Activated T-cell treated with anti-CD3 and anti-CD28 coated beads, Interleukin-2, amount 50 U/mL, for 72 hours (primary cell): ENCODE measurements around the gene SLC39A1. TPM values are rescaled to one million over a fixed set of nuclear protein-coding genes. Genes with fewer than 3 reads are reported as not detected.

Source experiments
- ATAC-seq, 2 donors: fragments of 150-1000 bp; cut with Tn5 transposase; replicated peaks in 1 of 2; 2 replicates each; pipeline ENCODE4 v1.10.0; 2021; ENCODE audit warnings: moderate library complexity in 2 of 2, mild to moderate bottlenecking in 1 of 2
- DNase-seq, 2 donors: peaks; one replicate each; pipeline ENCODE4 v3.0.0; 2021 to 2022; ENCODE audit warnings: mixed read lengths in 1 of 2
- H3K27ac Mint-ChIP-seq: one replicate; pipeline ENCODE4 v1.8.0; 2022; ENCODE audit warnings: mild to moderate bottlenecking, moderate library complexity, mixed read lengths
- H3K27me3 Mint-ChIP-seq: one replicate; pipeline ENCODE4 v1.8.0; 2022; ENCODE audit warnings: low read depth, mixed read lengths
- H3K36me3 Mint-ChIP-seq, 2 donors: one replicate each; pipeline ENCODE4 v1.8.0; 2022; ENCODE audit warnings: mixed read lengths in 2 of 2, mild to moderate bottlenecking in 1 of 2; ENCODE audit not compliant: insufficient read depth in 2 of 2
- H3K4me1 Mint-ChIP-seq: one replicate; pipeline ENCODE4 v1.8.0; 2022; ENCODE audit warnings: low read depth, mixed read lengths
- H3K4me3 Mint-ChIP-seq, 2 donors: one replicate each; pipeline ENCODE4 v1.8.0; 2022; ENCODE audit warnings: mild to moderate bottlenecking in 2 of 2, mixed read lengths in 2 of 2, moderate library complexity in 2 of 2
- H3K9me3 Mint-ChIP-seq, 2 donors: one replicate each; pipeline ENCODE4 v1.8.0; 2022; ENCODE audit warnings: mixed read lengths in 2 of 2
- total RNA-seq, 2 donors: library from RNA; stranded (reverse); gene quantifications; one replicate each; pipeline ENCODE4 v1.2.3, GENCODE V29; 2022

SLC39A1 gene
- total RNA-seq, 2 donors from 2014 or later = 86.5 to 90.7 TPM

DNA sequence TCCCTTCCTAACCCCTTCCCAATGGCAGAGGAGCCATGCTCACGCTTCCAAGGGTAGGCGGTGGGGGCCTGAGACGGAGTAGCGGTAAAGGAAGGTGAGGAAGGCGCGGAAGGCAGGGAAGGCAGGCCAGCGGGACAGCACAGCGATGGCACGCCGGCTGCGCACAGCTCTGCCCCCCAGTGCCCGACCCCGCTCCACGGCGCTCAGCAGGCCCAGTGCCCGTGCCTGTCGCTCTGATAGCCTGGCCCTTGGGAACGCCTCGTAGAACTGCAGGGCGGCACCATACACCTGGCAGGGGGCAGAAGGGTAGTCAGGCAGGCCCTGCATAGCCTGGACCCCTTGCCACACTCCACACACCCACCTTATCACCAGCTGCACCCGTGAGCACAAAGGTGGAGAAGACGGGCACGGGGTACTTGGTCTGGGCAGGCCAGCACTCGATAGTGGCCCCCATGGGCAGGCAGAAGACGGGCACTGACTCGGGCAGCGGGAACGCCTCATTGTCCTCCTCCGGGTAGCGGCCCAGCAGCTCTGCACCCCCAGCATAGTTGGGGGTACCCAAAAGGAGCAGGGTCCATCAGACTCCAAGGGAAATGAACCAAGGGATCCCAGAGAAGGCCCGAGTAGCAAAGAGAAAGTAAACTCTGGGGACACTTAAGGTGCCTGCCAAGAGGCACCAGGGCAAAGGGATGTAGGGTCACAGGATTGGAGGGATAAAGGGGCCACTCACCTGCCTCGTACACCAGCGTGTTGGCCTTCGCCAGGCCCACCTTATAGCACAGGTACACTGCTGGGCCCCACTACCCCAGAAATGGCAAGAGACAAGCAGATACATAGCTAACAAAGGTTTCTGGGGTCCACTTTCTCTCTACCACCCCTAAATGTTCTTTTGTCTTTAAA, 21.3 kb downstream of the SLC39A1 start:
- no peaks in the 10 kb centered on the region for H3K27me3 Mint-ChIP-seq
- ATAC-seq (no peak), DNase-seq (no peak)
- H3K36me3 Mint-ChIP-seq = peaks cover 13 to 23% of the 10 kb centered on the region in 2 donors
- H3K9me3 Mint-ChIP-seq = no peaks in the 10 kb centered on the region
- no peak overlapping the region for H3K4me3 Mint-ChIP-seq
- peak overlapping the region; percentile 39 for H3K27ac Mint-ChIP-seq
- H3K4me1 Mint-ChIP-seq = peaks cover 31% of the 10 kb centered on the region

- no peak overlapping the region for H3K27ac Mint-ChIP-seq
- H3K9me3 Mint-ChIP-seq = no peaks in the 10 kb centered on the region
- no peak for DNase-seq
- peaks cover 26% of the 10 kb centered on the region for H3K4me1 Mint-ChIP-seq
- ATAC-seq = no peak
- H3K27me3 Mint-ChIP-seq = no peaks in the 10 kb centered on the region
- no peak overlapping the region for H3K4me3 Mint-ChIP-seq
- H3K36me3 Mint-ChIP-seq = peaks cover 13 to 30% of the 10 kb centered on the region in 2 donors
Measured at GRCh38 chr1:153940756-153941155, 22.6 kb downstream of the SLC39A1 start.

GRCh38 chr1:153939476-153939875, 23.9 kb downstream of the SLC39A1 start:
- Mint-ChIP-seq H3K4me1 (peaks cover 19% of the 10 kb centered on the region), H3K4me3 (no peak overlapping the region), H3K27me3 (no peaks in the 10 kb centered on the region), H3K27ac (no peak overlapping the region), H3K9me3 (no peaks in the 10 kb centered on the region), H3K36me3 (peaks cover 8 to 33% of the 10 kb centered on the region in 2 donors)
- DNase-seq (no peak), ATAC-seq (no peak)

- Mint-ChIP-seq H3K4me1 (peaks cover 14% of the 10 kb centered on the region), H3K27me3 (no peaks in the 10 kb centered on the region), H3K9me3 (no peaks in the 10 kb centered on the region), H3K27ac (no peak overlapping the region), H3K4me3 (no peak overlapping the region), H3K36me3 (peaks cover 9 to 35% of the 10 kb centered on the region in 2 donors)
- ATAC-seq (no peak), DNase-seq (no peak)
Measured at GRCh38 chr1:153938996-153939395, 24.3 kb downstream of the SLC39A1 start.

- H3K9me3 Mint-ChIP-seq = no peaks in the 10 kb centered on the region
- H3K4me1 Mint-ChIP-seq = peaks cover 5% of the 10 kb centered on the region
- peaks cover 4 to 32% of the 10 kb centered on the region in 2 donors for H3K36me3 Mint-ChIP-seq
- H3K27ac Mint-ChIP-seq = no peak overlapping the region
- ATAC-seq (no peak), DNase-seq (no peak)
- no peak overlapping the region for H3K4me3 Mint-ChIP-seq
- no peaks in the 10 kb centered on the region for H3K27me3 Mint-ChIP-seq
Measured at GRCh38 chr1:153937331-153937730, 26.0 kb downstream of the SLC39A1 start.

DNA sequence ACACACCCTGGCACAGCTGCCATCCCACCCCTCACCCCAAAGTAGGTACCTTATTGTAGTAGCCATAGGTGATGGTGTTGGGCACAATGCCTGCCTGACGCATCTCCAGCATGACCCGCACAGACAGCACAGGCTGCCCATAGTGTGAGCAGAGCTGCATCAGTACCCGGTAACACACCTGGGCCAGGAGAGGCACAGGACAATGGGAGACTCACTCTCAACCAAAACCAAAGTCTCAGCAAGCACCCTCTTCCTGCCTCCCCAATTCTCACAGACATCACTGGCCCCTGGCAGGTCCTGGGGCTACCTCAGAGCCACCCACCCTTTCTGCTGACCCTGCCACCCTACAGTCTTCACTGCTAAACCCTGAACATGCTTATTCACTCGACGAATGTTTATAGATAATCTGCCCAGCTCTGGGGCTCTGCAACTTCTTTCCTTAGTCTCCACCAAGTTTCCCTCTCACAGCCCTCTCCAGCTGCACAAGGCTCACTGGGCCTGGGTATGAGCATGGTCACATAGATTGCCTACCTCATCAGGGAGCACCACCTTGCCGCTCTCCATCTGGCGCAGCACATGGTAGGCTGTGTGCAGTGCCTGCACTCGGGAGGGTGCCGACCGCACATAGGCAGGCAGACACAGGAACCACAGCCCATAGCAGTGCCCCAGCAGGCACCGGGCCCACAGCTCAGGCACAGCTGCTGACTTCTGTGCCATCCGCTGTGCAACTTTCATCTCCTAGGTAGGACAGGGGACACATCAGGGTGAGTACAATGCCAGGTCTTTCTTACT, 27.1 kb downstream of the SLC39A1 start:
- Mint-ChIP-seq H3K36me3 (peaks cover 4 to 30% of the 10 kb centered on the region in 2 donors), H3K4me3 (no peak overlapping the region), H3K9me3 (no peaks in the 10 kb centered on the region), H3K4me1 (peaks cover 5% of the 10 kb centered on the region), H3K27me3 (no peaks in the 10 kb centered on the region), H3K27ac (no peak overlapping the region)
- ATAC-seq (no peak), DNase-seq (no peak)

- Mint-ChIP-seq H3K9me3 (no peaks in the 10 kb centered on the region), H3K27me3 (no peaks in the 10 kb centered on the region), H3K4me3 (no peak overlapping the region), H3K4me1 (no peaks in the 10 kb centered on the region), H3K36me3 (peaks cover 2 to 32% of the 10 kb centered on the region in 2 donors), H3K27ac (no peak overlapping the region)
- DNase-seq (no peak), ATAC-seq (no peak)
Measured at GRCh38 chr1:153934746-153935145, 28.6 kb downstream of the SLC39A1 start.

- H3K27me3 Mint-ChIP-seq = no peaks in the 10 kb centered on the region
- DNase-seq = no peak
- no peak overlapping the region for H3K27ac Mint-ChIP-seq
Measured at GRCh38 chr1:153933955-153934354, 29.4 kb downstream of the SLC39A1 start.

GRCh38 chr1:153933430-153933829, 29.9 kb downstream of the SLC39A1 start:
- Mint-ChIP-seq H3K9me3 (no peaks in the 10 kb centered on the region), H3K36me3 (peaks cover 2 to 27% of the 10 kb centered on the region in 2 donors), H3K27me3 (no peaks in the 10 kb centered on the region), H3K27ac (no peak overlapping the region), H3K4me3 (no peak overlapping the region), H3K4me1 (peaks cover 10% of the 10 kb centered on the region)
- DNase-seq (no peak), ATAC-seq (no peak)

More at GRCh38 chr1:153933955-153934354, 29.4 kb downstream of the SLC39A1 start:
- Mint-ChIP-seq H3K4me1 (peaks cover 5% of the 10 kb centered on the region), H3K9me3 (no peaks in the 10 kb centered on the region), H3K36me3 (peaks cover 2 to 30% of the 10 kb centered on the region in 2 donors), H3K4me3 (no peak overlapping the region)
- no peak for ATAC-seq

DNA sequence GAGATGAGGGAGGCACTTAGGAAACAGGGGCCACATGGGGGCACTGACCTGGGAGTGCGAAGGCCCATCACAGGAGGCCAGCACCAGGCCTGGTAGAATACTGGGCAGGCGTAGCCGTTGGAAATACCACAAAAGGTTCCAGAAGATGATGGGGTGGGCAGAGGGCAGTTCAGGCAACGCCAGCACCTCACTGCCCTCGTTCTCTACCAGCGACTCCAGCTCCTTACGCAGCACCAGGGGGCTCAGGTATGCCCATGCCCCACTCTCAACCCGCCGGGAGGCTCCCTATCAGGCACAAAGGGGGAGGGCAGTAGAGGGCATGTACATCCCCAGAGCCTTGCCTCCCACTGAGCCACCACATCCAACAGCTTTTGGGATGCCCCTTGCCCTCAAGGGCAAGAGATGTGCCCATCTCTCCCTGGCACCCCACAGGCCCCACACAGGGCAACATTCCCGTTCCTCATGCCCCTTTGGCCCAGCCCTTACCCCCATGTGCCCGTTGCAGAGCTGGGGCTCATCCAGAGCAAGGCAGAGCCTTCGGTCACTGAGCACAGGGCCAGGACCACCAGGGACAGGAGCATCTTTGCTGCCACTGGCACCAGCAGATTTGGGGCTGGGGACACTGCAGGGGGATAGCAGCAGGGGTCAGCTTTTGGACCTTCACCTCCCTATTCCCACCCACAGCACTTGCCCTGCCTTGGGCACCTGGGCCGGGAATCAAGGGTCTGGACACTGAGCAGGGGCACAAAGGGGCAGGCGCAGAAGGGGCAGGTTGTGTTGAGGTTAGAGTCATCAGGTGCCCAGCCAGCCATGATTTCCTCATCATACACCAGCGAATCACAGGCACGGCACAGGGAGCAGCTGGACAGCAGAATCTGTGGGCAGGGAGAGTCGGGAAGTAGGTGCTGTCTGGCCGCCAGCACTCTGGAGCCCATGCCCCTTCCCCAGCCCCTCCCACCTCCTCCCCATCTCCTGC, 30.9 kb downstream of the SLC39A1 start:
- H3K27me3 Mint-ChIP-seq = no peaks in the 10 kb centered on the region
- H3K4me1 Mint-ChIP-seq = peaks cover 17% of the 10 kb centered on the region
- H3K27ac Mint-ChIP-seq = no peak overlapping the region
- H3K4me3 Mint-ChIP-seq = no peak overlapping the region
- H3K9me3 Mint-ChIP-seq = no peaks in the 10 kb centered on the region
- peaks cover 2 to 26% of the 10 kb centered on the region in 2 donors for H3K36me3 Mint-ChIP-seq
- no peak for DNase-seq
- no peak for ATAC-seq

DNA sequence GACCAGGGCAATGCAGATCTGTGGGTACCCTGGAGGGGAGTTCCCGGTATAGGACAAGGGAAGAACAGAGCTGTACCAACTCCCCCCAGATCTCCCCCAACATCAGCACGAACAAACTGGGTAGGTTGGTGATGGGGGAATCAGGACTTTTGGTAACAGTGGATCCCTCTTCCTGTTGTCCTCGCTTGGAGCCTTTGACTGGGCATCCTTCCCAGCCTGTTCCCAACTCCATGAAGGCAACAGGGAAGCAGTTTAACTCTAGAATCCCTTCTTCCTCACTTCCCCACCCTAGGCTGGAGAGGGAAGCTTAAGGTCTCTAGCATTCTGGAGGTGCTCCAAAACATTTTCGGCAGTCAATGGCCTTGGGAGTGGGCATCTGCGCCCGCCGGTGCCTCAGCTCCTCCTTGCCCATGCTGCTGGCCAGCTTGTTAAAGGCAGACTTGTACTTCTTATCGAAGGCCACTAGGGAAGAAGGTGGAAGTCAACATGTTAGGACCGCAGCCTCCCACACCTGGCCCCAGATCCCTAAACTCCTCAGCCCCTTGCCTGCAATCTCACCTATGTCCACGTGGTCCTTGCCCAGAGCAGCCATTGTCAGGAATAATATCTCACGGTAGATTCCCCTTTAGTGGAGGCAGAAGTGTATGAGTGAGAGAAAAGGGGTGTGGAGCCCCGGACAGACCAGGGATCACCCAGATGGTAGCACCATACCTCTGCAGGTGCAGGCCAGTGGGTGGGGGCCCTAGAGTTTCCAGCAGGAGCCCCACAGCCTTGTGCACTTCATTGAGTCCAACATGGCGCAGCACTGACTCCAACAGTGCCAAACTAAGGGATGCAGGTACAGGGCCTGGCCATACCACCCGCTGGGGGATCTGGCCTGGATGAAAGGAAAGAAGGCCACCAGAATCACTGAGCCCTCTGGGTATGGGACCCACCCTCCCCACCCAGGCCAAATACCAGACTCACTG, 33.1 kb downstream of the SLC39A1 start:
- Mint-ChIP-seq H3K9me3 (no peaks in the 10 kb centered on the region), H3K27ac (no peak overlapping the region), H3K36me3 (peaks cover 2 to 12% of the 10 kb centered on the region in 2 donors), H3K4me1 (peaks cover 17% of the 10 kb centered on the region), H3K4me3 (no peak overlapping the region), H3K27me3 (no peaks in the 10 kb centered on the region)
- DNase-seq = no peak
- peak in 1 of 2 donors; percentile 8 for ATAC-seq
